ACC112 (cell line): Measurements from ENCODE around the gene DMRTC2.
A peak's percentile ranks its signal among the peaks of the same experiment; 100 is the strongest.

ENCODE experiments used
- H2AFZ ChIP-seq: fragments of 200-600 bp; sonication (generic); one replicate; pipeline ENCODE4 v1.6.0; 2017; ENCODE audit warnings: antibody characterized with exemption, low read length; ENCODE audit not compliant: unreplicated experiment
- H3K27ac ChIP-seq: fragments of 200-600 bp; sonication (generic); 2 replicates; pipeline ENCODE4 v1.5.1; 2014; ENCODE audit warnings: low read depth, mild to moderate bottlenecking, antibody characterized with exemption, low read length, moderate library complexity
- H3K27me3 ChIP-seq: fragments of 200-600 bp; sonication (generic); 2 replicates; pipeline ENCODE4 v1.6.1; 2014; ENCODE audit warnings: mild to moderate bottlenecking, antibody characterized with exemption, low read length, moderate library complexity, mixed read lengths; ENCODE audit not compliant: insufficient read depth
- H3K36me3 ChIP-seq: fragments of 200-600 bp; sonication (generic); 2 replicates; pipeline ENCODE4 v1.6.1; 2016; ENCODE audit warnings: mild to moderate bottlenecking, antibody characterized with exemption, low read length, moderate library complexity, mixed read lengths; ENCODE audit not compliant: insufficient read depth
- H3K4me1 ChIP-seq: fragments of 200-600 bp; sonication (generic); one replicate; pipeline ENCODE4 v1.6.1; 2016; ENCODE audit warnings: low read length, mixed read lengths; ENCODE audit not compliant: insufficient read depth, unreplicated experiment, control insufficient read depth
- H3K4me3 ChIP-seq: fragments of 200-600 bp; sonication (generic); 2 replicates; pipeline ENCODE4 v1.5.1; 2014; ENCODE audit warnings: mild to moderate bottlenecking, low read depth, low read length
- H3K79me2 ChIP-seq: fragments of 200-600 bp; sonication (generic); one replicate; pipeline ENCODE4 v1.6.0; 2016; ENCODE audit warnings: low read length; ENCODE audit not compliant: control insufficient read depth, unreplicated experiment, insufficient read depth

DMRTC2 gene

DNA sequence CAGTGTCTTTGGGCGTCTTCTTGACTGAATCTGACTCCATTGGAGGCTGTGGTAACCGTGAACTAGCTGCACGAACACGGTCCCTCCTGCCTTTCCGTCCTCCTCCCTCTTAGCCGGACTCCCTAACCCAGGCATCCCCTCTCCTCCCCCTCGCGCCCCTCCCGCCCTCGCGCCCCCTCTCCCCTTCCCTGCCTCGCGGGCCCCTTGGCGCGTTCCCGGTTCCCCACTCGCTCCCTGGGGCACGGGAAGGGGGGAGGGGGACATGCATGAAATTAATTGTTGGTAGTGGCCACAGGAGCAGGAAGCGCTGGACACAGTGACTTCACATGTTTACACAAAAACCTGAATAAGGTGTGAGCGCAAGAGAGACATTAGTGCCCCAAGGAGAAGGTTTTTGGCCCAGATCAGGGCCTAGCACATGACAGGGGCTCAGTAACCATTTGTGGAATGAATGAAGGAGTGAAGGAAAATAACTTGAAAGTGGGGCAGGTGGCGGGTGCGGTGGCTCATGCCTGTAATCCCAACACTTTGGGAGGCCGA is 279 bp downstream of the DMRTC2 start:
- H3K4me1 ChIP-seq = no peaks in the 10 kb centered on the region
- H3K4me3 ChIP-seq = no peak overlapping the region
- H3K36me3 ChIP-seq = no peaks in the 10 kb centered on the region
- no peak overlapping the region for H3K27ac ChIP-seq
- H2AFZ ChIP-seq = no peak overlapping the region
- H3K27me3 ChIP-seq = peaks cover 11% of the 10 kb centered on the region
- H3K79me2 ChIP-seq = no peaks in the 10 kb centered on the region

DNA sequence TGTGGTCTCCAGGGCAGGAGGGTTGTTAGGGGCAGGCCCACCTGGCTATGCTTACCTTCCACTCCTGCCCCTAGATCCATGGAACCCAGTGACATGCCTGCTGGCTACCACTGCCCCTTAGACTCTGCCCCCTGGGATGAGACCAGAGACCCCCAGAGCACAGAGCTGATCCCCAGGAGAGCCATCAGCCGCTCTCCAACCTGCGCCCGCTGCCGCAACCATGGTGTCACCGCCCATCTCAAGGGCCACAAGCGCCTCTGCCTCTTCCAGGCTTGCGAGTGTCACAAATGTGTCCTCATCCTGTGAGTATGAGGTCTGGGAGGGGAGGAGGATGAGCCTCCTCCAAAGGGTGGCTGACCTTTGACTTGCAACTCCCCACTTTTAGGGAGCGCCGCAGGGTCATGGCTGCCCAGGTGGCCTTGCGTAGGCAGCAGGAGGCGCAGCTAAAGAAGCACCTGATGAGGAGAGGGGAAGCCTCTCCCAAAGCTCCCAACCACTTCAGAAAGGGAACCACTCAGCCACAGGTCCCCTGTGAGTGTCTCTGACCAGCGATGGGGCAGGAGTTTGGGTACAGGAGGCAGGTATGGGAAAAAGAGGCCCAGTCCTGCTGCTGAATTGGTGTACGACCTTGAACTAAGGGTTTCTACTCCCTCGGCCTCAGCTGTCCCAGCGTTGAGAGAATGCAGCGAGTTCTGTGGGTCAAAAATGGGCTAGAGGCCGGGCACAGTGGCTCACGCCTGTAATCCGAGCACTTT is 2.7 kb downstream of the DMRTC2 start:
- H3K4me3 ChIP-seq = no peak overlapping the region
- H3K36me3 ChIP-seq = no peaks in the 10 kb centered on the region
- H3K79me2 ChIP-seq = no peaks in the 10 kb centered on the region
- no peaks in the 10 kb centered on the region for H3K4me1 ChIP-seq
- no peak overlapping the region for H3K27ac ChIP-seq
- H2AFZ ChIP-seq = no peak overlapping the region
- H3K27me3 ChIP-seq = peaks cover 19% of the 10 kb centered on the region

DNA sequence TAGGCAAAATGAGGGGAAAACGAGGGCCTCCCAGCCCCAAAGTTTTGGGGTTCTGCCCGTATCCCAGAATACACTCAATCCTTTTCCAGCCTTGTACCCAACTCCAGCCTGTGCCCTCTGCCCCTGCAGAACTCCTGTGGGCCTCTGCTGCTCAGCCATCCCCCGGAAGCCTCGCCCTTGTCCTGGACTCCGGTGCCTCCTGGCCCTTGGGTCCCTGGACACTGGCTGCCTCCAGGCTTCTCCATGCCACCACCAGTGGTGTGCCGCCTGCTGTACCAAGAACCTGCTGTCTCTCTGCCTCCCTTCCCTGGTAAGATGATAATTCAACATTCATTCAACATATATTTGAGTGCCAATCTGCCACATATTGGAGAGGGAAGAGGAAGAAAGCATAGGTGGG is 3.8 kb downstream of the DMRTC2 start:
- H3K79me2 ChIP-seq = no peaks in the 10 kb centered on the region
- H3K4me3 ChIP-seq = no peak overlapping the region
- H2AFZ ChIP-seq = no peak overlapping the region
- H3K4me1 ChIP-seq = no peaks in the 10 kb centered on the region
- H3K27me3 ChIP-seq = peaks cover 30% of the 10 kb centered on the region
- no peaks in the 10 kb centered on the region for H3K36me3 ChIP-seq
- no peak overlapping the region for H3K27ac ChIP-seq

DNA sequence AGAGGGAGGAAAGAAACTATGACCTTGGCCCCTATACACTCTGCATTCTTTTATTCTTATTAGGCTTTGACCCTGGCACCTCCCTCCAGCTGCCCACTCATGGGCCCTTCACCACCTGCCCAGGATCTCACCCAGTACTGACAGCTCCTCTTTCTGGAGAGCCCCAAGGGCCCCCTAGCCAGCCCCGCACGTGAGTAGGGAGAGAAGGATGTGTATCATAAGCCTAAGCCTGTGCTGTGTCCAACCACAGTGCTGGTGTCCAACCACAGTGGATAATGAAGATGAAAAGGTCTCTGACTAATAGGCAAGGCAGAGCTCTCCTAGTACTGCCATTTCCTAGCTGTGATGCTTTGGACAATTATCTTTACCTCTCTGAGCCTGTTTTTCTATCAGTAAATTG is 4.2 kb downstream of the DMRTC2 start:
- Histone ChIP-seq H3K36me3 (no peaks in the 10 kb centered on the region), H2AFZ (no peak overlapping the region), H3K27me3 (peaks cover 34% of the 10 kb centered on the region), H3K27ac (no peak overlapping the region), H3K4me1 (no peaks in the 10 kb centered on the region), H3K4me3 (no peak overlapping the region), H3K79me2 (no peaks in the 10 kb centered on the region)

DNA sequence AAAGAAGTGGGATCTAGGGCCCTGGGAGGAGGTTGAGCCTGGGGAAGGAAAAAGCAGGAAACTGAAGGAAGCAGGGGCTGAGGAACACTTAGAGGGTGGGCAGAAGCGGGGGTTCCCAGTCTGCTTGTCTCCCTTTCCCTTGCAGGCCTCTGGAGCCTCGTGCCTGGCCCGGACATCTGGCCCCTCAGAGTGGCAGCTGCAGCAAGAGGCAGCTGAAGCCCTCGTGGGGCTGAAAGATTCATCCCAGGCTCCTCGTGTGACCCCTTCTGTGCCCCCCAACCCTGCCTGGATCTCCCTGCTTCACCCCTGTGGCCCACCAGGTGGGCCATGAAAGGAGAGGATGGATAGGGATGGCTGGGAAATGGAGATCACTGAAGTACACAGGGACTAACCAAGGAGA is 5.5 kb downstream of the DMRTC2 start:
- no peak overlapping the region for H3K27ac ChIP-seq
- H3K4me3 ChIP-seq = no peak overlapping the region
- H3K4me1 ChIP-seq = no peaks in the 10 kb centered on the region
- no peaks in the 10 kb centered on the region for H3K36me3 ChIP-seq
- no peak overlapping the region for H2AFZ ChIP-seq
- H3K79me2 ChIP-seq = no peaks in the 10 kb centered on the region
- H3K27me3 ChIP-seq = peaks cover 45% of the 10 kb centered on the region

DNA sequence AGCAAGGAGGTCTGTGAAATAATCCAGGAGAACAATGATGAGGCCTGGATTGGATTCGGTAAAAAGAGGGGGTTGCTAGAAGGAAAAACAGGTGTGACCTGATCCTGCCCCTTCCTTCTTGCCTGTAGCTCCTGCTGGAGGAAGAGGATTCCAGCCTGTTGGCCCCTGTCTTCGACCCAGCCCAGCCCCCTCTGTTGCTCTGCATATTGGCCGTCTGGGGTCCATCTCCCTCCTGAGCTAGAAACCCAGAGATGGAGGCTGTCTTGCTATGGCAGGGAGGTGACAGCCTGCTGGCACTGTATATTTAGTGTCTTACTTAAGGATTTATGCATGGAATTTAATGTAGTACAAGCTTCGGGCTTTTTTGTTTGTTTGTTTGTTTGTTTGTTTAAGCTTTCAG is 6.6 kb downstream of the DMRTC2 start:
- no peak overlapping the region for H2AFZ ChIP-seq
- no peak overlapping the region for H3K4me3 ChIP-seq
- no peaks in the 10 kb centered on the region for H3K36me3 ChIP-seq
- no peaks in the 10 kb centered on the region for H3K79me2 ChIP-seq
- H3K27ac ChIP-seq = no peak overlapping the region
- peaks cover 45% of the 10 kb centered on the region for H3K27me3 ChIP-seq
- H3K4me1 ChIP-seq = no peaks in the 10 kb centered on the region

DNA sequence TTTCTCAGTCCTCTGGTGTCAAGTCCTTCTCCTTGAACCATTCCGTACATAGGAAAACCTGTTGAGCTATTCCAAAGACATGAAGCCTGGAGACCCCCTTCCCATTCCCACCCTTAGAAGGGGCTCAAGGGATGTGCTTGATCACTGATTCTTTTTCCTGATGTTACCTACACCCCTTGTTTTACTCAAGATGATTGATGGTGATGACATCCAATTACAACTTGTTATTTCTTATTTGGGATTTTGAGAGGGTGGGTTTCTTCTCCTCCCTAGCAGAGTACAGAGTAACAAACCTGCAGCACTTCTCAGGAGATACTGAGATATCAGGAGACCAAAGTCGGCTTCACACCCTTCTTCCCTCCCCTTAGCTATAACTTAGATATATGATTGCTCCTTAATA is 8.5 kb downstream of the DMRTC2 start:
- Histone ChIP-seq H3K4me3 (no peak overlapping the region), H3K36me3 (no peaks in the 10 kb centered on the region), H3K79me2 (no peaks in the 10 kb centered on the region), H3K27ac (no peak overlapping the region), H2AFZ (no peak overlapping the region), H3K27me3 (peaks cover 45% of the 10 kb centered on the region), H3K4me1 (no peaks in the 10 kb centered on the region)

DNA sequence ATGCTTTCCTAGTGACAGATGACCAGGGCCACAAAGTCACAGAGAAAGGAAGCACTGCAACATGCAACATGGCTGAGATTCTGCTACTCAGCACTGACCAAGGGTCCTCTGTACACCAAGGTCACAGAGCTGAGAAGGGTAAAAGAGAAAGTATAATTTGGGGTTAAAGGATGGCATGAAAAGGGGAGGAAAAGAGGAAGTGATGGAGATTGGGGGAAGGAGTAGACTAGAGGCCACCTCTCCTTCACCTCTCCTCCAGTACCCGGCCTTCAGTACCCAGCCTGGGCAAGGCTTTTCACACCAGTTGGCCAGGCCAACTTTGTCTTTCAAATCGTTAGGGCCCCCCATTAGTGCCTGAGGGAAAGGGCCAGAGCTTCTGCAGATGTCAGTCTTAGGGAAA is 8.9 kb downstream of the DMRTC2 start:
- H3K27ac ChIP-seq = no peak overlapping the region
- no peak overlapping the region for H2AFZ ChIP-seq
- no peaks in the 10 kb centered on the region for H3K36me3 ChIP-seq
- no peaks in the 10 kb centered on the region for H3K4me1 ChIP-seq
- H3K79me2 ChIP-seq = no peaks in the 10 kb centered on the region
- H3K27me3 ChIP-seq = peaks cover 45% of the 10 kb centered on the region
- H3K4me3 ChIP-seq = no peak overlapping the region

- Histone ChIP-seq H3K36me3 (peaks cover 24% of the 10 kb centered on the region), H3K79me2 (peaks cover 40% of the 10 kb centered on the region), H3K27ac (no peak overlapping the region), H3K27me3 (peaks cover 9% of the 10 kb centered on the region; the same call in 1 of the 2 replicates), H2AFZ (peak overlapping the region; percentile 46), H3K4me1 (peaks cover 12% of the 10 kb centered on the region), H3K4me3 (peak overlapping the region; percentile 99)
Observed at GRCh38 chr19:41859213-41859617, 14.4 kb downstream of the DMRTC2 start.

- H3K4me1 ChIP-seq = peaks cover 12% of the 10 kb centered on the region
- peaks cover 46% of the 10 kb centered on the region for H3K79me2 ChIP-seq
- peak within 1 kb of the TSS; percentile 99 for H3K4me3 ChIP-seq
- 0 out of 2 replicates have a peak, but pooled peaks cover 3% of the 10 kb centered on the region for H3K27me3 ChIP-seq
- H3K36me3 ChIP-seq = peaks cover 30% of the 10 kb centered on the region
- peak within 1 kb of the TSS; percentile 55 for H2AFZ ChIP-seq
- H3K27ac ChIP-seq = peak within 1 kb of the TSS; percentile 81
Observed at GRCh38 chr19:41859618-41860418, 15.0 kb downstream of the DMRTC2 start, which contains the start of gene RPS19. RPS19 (plus strand) TSS chr19:41860255; CDS start chr19:41860775, 520 bp downstream.
